Right lobe of liver (tissue), 6 donors: ENCODE results near the gene PFAS. TPM values are rescaled to one million over a fixed set of nuclear protein-coding genes. Genes with fewer than 3 reads are reported as not detected.

ENCODE experiments used
- ATAC-seq, 4 donors: fragments of 200-7000 bp; cut with Tn5 transposase; one replicate each; pipeline ENCODE4 v1.9.1; 2020; ENCODE audit warnings: mild to moderate bottlenecking in 4 of 4, moderate library complexity in 4 of 4
- DNase-seq, 3 donors: peaks; one replicate each; pipeline ENCODE4 v3.0.0-alpha.2; 2020
- H3K27ac ChIP-seq, 3 donors: fragments of 200-600 bp; one replicate each; pipeline ENCODE4 v1.8.0; 2022
- H3K27me3 ChIP-seq, 2 donors: fragments of 200-600 bp; one replicate each; pipeline ENCODE4 v1.8.0; 2022
- H3K36me3 ChIP-seq, 4 donors: fragments of 200-600 bp; sonication (generic) in 1 of 4; one replicate each; pipeline versions ENCODE4 v1.5.1 to v1.8.0; 2017 to 2022; ENCODE audit warnings: control low read depth in 1 of 4
- H3K4me1 ChIP-seq, 4 donors: fragments of 200-600 bp; sonication (generic) in 1 of 4; one replicate each; pipeline versions ENCODE4 v1.5.1 to v1.8.0; 2017 to 2022; ENCODE audit warnings: control low read depth in 1 of 4
- H3K4me3 ChIP-seq, 3 donors: fragments of 200-600 bp; one replicate each; pipeline ENCODE4 v1.8.0; 2022
- H3K9me3 ChIP-seq, 4 donors: fragments of 200-600 bp; sonication (generic) in 1 of 4; one replicate each; pipeline versions ENCODE4 v1.5.1 to v1.8.0; 2017 to 2022; ENCODE audit warnings: control low read depth in 1 of 4
- CTCF ChIP-seq, 4 donors: fragments of 200-600 bp in 3 of 4; fragments of 450-650 bp in 1 of 4; IDR thresholded peaks; one replicate each; pipeline versions ENCODE4 v1.5.1 to v1.8.0; 2016 to 2022; ENCODE audit warnings: antibody characterized with exemption in 4 of 4, mild to moderate bottlenecking in 2 of 4
- POLR2A ChIP-seq: fragments of 450-650 bp; IDR thresholded peaks from one replicate; pipeline ENCODE4 v1.6.1; 2017; ENCODE audit warnings: antibody characterized with exemption, mild to moderate bottlenecking
- WGBS: methylation state at CpG from one replicate; pipeline ENCODE4 v1.1.6; 2018; ENCODE audit warnings: low coverage, low lambda C conversion rate; ENCODE audit not compliant: insufficient coverage; ENCODE audit errors: missing lambda C conversion rate; 5-methylcytosine and 5-hydroxymethylcytosine counted together
- intact Hi-C, 2 donors: fragments of 100-400 bp; cut with DNase I; formaldehyde crosslinking; loops; one replicate each; pipeline versions ENCODE4 v1.11.2 to v1.14.1; 2022
- total RNA-seq, 6 experiments: library from RNA; depleted of rRNA in 2 of 6; stranded (reverse); fragments of >200 nt in 2 of 6; fragmentation: NEBNext Ultra II Directional in 3 of 6; extraction: Animal tissue kit (Norgen Biotek cat#: 25700) in 3 of 6; gene quantifications; one replicate each; pipeline versions ENCODE4 v1.1.0 to v1.2.4, GENCODE V29; 2016 to 2023
- donor health status: DM: no; HTN: yes; CAD: no.
- donor health status: DM: no; HTN: no; CAD: no.
- donor health status: DM: no; HTN: no; CAD: no.
- donor health status: DM: no; HTN: yes; CAD: no.
- donor health status: DM: no; HTN: yes; CAD: no.

PFAS gene
- total RNA-seq, 6 experiments from 2014 or later: 10.0 to 21.0 (median 15.6) TPM

DNA sequence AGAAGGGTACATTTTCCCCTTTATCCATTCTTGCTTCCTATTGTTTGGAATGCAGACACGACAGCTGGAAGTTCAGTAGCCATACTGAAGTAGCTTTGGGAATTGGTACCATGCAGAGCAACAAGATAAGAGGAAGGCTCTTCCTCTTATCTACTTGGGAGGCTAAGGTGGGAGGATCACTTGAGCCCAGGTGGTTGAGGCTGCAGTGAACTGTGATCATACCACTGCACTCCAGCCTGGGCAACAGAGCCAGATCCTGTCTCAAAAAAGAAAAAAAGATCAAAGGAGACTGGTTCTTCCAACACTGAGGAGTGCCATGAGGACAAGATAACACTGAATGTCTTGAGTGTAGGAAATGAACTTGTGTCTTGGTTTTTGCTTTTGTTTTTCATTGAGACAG, 23.3 kb downstream of the PFAS start:
- Histone ChIP-seq H3K36me3 (no peaks in the 10 kb centered on the region), H3K27ac (no peak overlapping the region), H3K27me3 (no peaks in the 10 kb centered on the region), H3K9me3 (no peaks in the 10 kb centered on the region), H3K4me3 (no peak overlapping the region), H3K4me1 (peaks cover 0 to 19% (median 4%) of the 10 kb centered on the region in 4 donors)
- ATAC-seq (no peak), DNase-seq (no peak)
- intact Hi-C loops: no loop called here
- TF ChIP-seq CTCF (IDR thresholded peaks at IDR 0.05) (no peak), POLR2A (no peak)
- 92% methylated on average over 1 of the region's 1 CpG for WGBS

- H3K36me3 ChIP-seq: no peaks in the 10 kb centered on the region
- peaks cover 0 to 19% (median 4%) of the 10 kb centered on the region in 4 donors for H3K4me1 ChIP-seq
- H3K4me3 ChIP-seq: no peak overlapping the region
- DNase-seq: no peak
- peak; percentile 70 to 86 (median 84) for ATAC-seq
- intact Hi-C loops: no loop called here
- no peaks in the 10 kb centered on the region for H3K9me3 ChIP-seq
- peak overlapping the region; percentile 9 to 47 (median 39) for H3K27ac ChIP-seq
- TF ChIP-seq CTCF (IDR thresholded peaks at IDR 0.05) (no peak), POLR2A (no peak)
- 32% methylated on average over 4 of the region's 4 CpGs for WGBS
- H3K27me3 ChIP-seq: no peaks in the 10 kb centered on the region
Observed at GRCh38 chr17:8273884-8274444, 24.9 kb downstream of the PFAS start.

DNA sequence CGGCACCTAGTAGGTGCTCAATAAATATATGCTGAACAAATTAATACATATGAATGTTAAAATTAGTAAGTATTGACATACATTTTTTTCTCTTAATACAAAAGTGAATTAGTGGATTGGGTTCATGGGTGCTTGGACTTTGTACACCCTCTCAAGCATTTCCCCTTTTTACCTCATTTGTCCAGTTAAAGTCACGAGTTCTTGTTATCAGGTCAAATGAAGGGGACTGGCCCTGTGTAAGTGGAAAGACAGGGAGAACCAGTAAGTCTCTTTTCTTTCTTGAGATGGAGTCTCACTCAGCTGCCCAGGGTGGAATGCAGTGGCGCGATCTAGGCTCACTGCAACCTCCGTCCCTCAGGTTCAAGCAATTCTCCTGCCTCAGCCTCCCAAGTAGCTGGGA, 25.7 kb downstream of the PFAS start:
- DNase-seq: no peak
- Histone ChIP-seq H3K4me1 (peaks cover 0 to 19% (median 4%) of the 10 kb centered on the region in 4 donors), H3K27ac (peak overlapping the region in 1 of 3 donors; percentile 47), H3K27me3 (no peaks in the 10 kb centered on the region), H3K4me3 (no peak overlapping the region), H3K36me3 (no peaks in the 10 kb centered on the region), H3K9me3 (no peaks in the 10 kb centered on the region)
- intact Hi-C loops: no loop called here
- TF ChIP-seq POLR2A (no peak), CTCF (IDR thresholded peaks at IDR 0.05) (no peak)
- peak in 1 of 4 donors; percentile 17 for ATAC-seq
- WGBS: 88% methylated on average over 5 of the region's 5 CpGs

GRCh38 chr17:8275421-8276290, 26.6 kb downstream of the PFAS start:
- H3K27ac ChIP-seq: no peak overlapping the region
- no peaks in the 10 kb centered on the region for H3K36me3 ChIP-seq
- DNase-seq (no peak), ATAC-seq (no peak)
- no peaks in the 10 kb centered on the region for H3K9me3 ChIP-seq
- intact Hi-C loops: no loop called here
- no peak overlapping the region for H3K4me3 ChIP-seq
- no peaks in the 10 kb centered on the region for H3K27me3 ChIP-seq
- TF ChIP-seq CTCF (IDR thresholded peaks at IDR 0.05) (no peak), POLR2A (no peak)
- 95% methylated on average over 4 of the region's 9 CpGs for WGBS
- peaks cover 0 to 19% (median 4%) of the 10 kb centered on the region in 4 donors for H3K4me1 ChIP-seq
